ENCODE data around the gene TSEN2. TPM values are rescaled to one million over a fixed set of nuclear protein-coding genes. Genes with fewer than 3 reads are reported as not detected.
"Not testable (repeated sequence)": the region's sequence is repeated elsewhere in the genome, so short reads cannot be mapped to it uniquely, and the experiment has no call there.

TSEN2 gene
- total RNA-seq, 1 donor from 2014 or later = 8.7 TPM

DNA sequence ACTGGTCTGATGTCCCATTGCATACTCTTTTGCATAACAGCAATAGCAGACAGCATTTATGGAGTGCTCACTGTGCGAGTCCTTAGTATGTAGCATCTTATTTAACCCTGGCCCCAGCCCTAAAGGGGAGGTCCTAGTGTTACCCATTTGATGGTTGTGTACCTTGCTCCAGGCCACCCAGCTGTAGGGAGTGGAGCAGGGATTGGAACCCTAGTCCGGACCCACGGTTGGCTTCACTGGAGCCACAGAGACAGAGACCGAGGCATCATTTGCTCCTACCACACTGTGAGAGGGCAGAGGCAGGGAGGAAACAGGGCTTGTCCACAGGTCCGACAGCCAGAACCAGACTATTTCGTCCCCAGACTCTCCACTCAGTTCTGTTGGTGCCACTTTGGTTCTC lies 16.0 kb upstream of the TSEN2 start:
- Mint-ChIP-seq H3K4me3 (ENCODE audit: unreplicated experiment) (no peak overlapping the region), H3K36me3 (ENCODE audit: low read depth, unreplicated experiment) (no peaks in the 10 kb centered on the region), H3K9me3 (ENCODE audit: unreplicated experiment) (no peaks in the 10 kb centered on the region), H3K27ac (ENCODE audit: unreplicated experiment) (no peak overlapping the region), H3K4me1 (ENCODE audit: unreplicated experiment) (peaks cover 10% of the 10 kb centered on the region), H3K27me3 (ENCODE audit: unreplicated experiment) (peaks cover 1% of the 10 kb centered on the region)
- TF ChIP-seq, protein P1, sequence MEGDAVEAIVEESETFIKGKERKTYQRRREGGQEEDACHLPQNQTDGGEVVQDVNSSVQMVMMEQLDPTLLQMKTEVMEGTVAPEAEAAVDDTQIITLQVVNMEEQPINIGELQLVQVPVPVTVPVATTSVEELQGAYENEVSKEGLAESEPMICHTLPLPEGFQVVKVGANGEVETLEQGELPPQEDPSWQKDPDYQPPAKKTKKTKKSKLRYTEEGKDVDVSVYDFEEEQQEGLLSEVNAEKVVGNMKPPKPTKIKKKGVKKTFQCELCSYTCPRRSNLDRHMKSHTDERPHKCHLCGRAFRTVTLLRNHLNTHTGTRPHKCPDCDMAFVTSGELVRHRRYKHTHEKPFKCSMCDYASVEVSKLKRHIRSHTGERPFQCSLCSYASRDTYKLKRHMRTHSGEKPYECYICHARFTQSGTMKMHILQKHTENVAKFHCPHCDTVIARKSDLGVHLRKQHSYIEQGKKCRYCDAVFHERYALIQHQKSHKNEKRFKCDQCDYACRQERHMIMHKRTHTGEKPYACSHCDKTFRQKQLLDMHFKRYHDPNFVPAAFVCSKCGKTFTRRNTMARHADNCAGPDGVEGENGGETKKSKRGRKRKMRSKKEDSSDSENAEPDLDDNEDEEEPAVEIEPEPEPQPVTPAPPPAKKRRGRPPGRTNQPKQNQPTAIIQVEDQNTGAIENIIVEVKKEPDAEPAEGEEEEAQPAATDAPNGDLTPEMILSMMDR (IDR thresholded peaks at IDR 0.05; ENCODE audit: unreplicated experiment) = no peak
- DNase-seq (ENCODE audit: low spot score) = no peak

DNA sequence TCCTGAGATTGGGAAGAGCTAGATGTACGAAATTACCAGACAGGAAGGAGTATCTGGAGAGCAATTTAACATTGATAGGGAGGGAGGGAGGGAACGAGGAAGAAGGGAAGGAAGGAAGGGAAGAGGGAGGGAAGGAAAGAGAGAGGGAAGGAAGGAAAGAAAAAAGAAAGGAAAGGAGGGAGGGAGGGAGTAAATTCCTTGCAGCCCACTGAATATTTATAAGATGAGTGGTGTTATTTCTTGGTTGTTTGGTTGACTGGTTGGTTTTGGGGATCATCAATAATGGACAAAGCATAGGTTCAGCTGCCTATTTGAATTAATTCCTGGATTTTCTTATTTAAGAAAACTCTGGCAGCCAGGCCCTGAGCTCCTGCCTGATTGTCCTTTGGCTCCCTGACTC lies 15.5 kb upstream of the TSEN2 start:
- no peak for DNase-seq (ENCODE audit: low spot score)
- H3K9me3 Mint-ChIP-seq (ENCODE audit: unreplicated experiment) = no peaks in the 10 kb centered on the region
- H3K36me3 Mint-ChIP-seq (ENCODE audit: low read depth, unreplicated experiment) = no peaks in the 10 kb centered on the region

DNA sequence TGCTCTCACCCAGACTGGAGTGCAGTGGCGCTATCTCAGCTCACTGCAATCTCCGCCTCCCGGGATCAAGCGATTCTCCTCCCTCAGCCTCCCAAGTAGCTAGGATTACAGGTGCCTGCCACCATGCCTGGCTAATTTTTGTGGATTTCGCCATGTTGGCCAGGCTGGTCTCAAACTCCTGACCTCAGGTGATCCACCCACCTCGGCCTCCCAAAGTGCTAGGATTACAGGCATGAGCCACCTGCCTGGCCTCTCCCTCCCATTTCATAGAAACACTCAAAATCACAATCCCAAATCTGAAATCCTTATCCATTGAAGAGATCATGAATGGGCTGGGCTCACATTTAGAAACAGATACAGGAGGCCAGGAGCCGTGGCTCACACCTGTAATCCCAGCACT lies 15.1 kb upstream of the TSEN2 start:
- H3K27me3 Mint-ChIP-seq (ENCODE audit: unreplicated experiment); H3K27ac Mint-ChIP-seq (ENCODE audit: unreplicated experiment); H3K9me3 Mint-ChIP-seq (ENCODE audit: unreplicated experiment); H3K4me3 Mint-ChIP-seq (ENCODE audit: unreplicated experiment); H3K4me1 Mint-ChIP-seq (ENCODE audit: unreplicated experiment); H3K36me3 Mint-ChIP-seq (ENCODE audit: low read depth, unreplicated experiment); DNase-seq (ENCODE audit: low spot score): not testable (repeated sequence)

More for the DNA sequence above, 15.5 kb upstream of the TSEN2 start:
- H3K4me3 Mint-ChIP-seq (ENCODE audit: unreplicated experiment) = no peak overlapping the region
- H3K27me3 Mint-ChIP-seq (ENCODE audit: unreplicated experiment) = peaks cover 1% of the 10 kb centered on the region
- TF ChIP-seq, protein P1 (IDR thresholded peaks at IDR 0.05; ENCODE audit: unreplicated experiment) = no peak
- peaks cover 8% of the 10 kb centered on the region for H3K4me1 Mint-ChIP-seq (ENCODE audit: unreplicated experiment)
- no peak overlapping the region for H3K27ac Mint-ChIP-seq (ENCODE audit: unreplicated experiment)

DNA sequence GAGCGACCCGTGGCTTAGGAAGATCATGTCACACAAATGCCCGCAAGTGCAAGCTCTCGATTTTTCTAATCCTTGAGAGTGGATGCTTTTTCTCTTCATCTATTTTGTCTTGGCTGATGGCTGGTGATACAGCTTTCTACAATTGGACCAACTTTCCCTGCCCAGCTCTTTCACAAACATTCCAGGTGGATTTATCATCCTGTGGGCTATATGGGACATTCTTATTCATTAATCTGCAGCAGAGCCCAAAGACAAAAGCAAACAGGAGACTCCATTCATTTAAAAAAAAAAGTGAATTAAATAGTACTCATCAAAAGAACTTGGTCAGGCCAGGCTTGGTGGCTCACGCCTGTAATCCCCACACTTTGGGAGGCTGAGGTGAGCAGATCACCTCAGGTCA lies 14.2 kb upstream of the TSEN2 start:
- TF ChIP-seq, protein P1 (IDR thresholded peaks at IDR 0.05; ENCODE audit: unreplicated experiment) = no peak
- no peak overlapping the region for H3K27ac Mint-ChIP-seq (ENCODE audit: unreplicated experiment)
- H3K36me3 Mint-ChIP-seq (ENCODE audit: low read depth, unreplicated experiment) = no peaks in the 10 kb centered on the region
- H3K4me1 Mint-ChIP-seq (ENCODE audit: unreplicated experiment) = peaks cover 3% of the 10 kb centered on the region
- no peaks in the 10 kb centered on the region for H3K9me3 Mint-ChIP-seq (ENCODE audit: unreplicated experiment)
- H3K4me3 Mint-ChIP-seq (ENCODE audit: unreplicated experiment) = no peak overlapping the region
- peaks cover 1% of the 10 kb centered on the region for H3K27me3 Mint-ChIP-seq (ENCODE audit: unreplicated experiment)
- DNase-seq (ENCODE audit: low spot score) = no peak

DNA sequence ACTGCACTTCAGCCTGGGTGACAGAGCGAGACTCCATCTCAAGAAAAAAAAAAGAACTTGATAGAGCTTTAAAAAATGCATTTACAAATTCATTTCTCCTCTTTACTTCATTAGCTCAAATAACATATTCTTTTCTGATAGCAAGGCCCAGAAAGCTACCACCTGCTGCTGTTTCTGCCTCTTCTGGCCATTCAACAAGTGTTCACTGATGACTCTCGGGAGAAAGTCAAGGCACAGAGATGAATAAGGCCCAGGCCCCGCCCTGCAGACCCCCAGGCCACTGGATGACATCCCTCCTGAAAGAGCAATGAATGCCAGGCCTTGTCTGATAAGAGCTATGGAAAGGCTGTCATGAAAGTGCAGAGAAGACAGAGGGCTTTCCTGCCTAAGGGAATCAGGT lies 13.6 kb upstream of the TSEN2 start:
- Mint-ChIP-seq H3K4me3 (ENCODE audit: unreplicated experiment) (no peak overlapping the region), H3K4me1 (ENCODE audit: unreplicated experiment) (peaks cover 4% of the 10 kb centered on the region), H3K27me3 (ENCODE audit: unreplicated experiment) (peaks cover 1% of the 10 kb centered on the region), H3K9me3 (ENCODE audit: unreplicated experiment) (no peaks in the 10 kb centered on the region), H3K36me3 (ENCODE audit: low read depth, unreplicated experiment) (no peaks in the 10 kb centered on the region), H3K27ac (ENCODE audit: unreplicated experiment) (no peak overlapping the region)
- no peak for DNase-seq (ENCODE audit: low spot score)
- TF ChIP-seq, protein P1 (IDR thresholded peaks at IDR 0.05; ENCODE audit: unreplicated experiment) = no peak

DNA sequence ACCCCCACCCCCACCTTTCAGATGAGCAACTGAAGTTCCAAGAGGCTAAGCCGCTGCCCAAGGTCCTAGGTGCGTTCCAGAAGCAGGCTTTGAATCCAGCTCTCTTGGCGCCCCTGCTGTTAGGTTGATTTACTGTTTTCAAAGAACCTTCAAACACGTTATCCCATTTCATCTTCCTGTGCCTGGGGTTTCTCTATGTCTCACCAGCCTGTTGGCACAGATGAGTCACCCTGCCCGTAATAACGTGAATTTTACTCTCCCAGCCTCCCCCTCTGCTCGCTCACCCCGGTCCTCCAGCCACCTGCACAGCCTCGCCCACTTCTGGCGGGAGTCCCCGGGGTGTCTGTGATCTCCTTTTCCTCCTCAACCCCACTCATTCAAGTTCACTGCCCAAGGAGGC lies 13.0 kb upstream of the TSEN2 start:
- no peak for DNase-seq (ENCODE audit: low spot score)
- no peaks in the 10 kb centered on the region for H3K9me3 Mint-ChIP-seq (ENCODE audit: unreplicated experiment)
- H3K36me3 Mint-ChIP-seq (ENCODE audit: low read depth, unreplicated experiment) = no peaks in the 10 kb centered on the region
- H3K4me3 Mint-ChIP-seq (ENCODE audit: unreplicated experiment) = no peak overlapping the region
- TF ChIP-seq, protein P1 (IDR thresholded peaks at IDR 0.05; ENCODE audit: unreplicated experiment) = no peak
- peaks cover 1% of the 10 kb centered on the region for H3K27me3 Mint-ChIP-seq (ENCODE audit: unreplicated experiment)
- peaks cover 7% of the 10 kb centered on the region for H3K4me1 Mint-ChIP-seq (ENCODE audit: unreplicated experiment)
- H3K27ac Mint-ChIP-seq (ENCODE audit: unreplicated experiment) = no peak overlapping the region
